Measurements from ENCODE around the gene COLGALT1.

Gene COLGALT1

DNA sequence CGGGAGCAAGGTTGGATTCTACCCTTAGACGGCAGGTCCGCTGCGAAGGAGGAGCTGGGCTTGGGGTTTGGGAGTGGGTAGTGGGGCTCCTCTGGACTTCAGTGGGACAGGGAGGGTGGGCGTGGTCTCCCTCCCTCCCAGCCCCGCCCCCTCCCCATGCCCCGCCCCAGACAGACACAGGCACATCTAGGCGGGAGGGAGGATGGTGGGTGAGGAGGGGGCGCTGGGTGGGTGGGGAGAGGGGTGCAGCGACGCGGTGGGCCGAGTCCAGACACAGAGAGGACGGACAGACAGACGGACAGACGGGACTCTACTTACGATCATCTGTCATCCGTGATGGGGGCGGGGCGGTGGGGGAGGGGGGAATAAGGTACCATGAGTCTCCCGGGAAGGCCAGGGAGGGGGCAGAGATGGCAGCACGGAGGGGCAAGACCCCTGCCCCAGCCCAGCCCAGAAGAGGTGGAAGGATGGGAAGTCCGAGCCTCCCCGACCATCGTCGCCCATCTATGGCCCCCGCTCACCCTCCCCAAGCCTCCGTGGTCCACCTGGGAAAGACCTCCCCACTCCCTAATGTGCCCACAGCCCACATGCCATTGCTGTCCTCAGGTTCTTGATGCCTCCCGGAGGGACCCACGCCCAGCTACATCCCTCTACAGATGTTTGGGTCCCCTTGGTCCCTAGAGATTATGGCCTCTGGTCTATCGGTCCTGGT is 67.9 kb downstream of the COLGALT1 start:
- DNase-seq (ENCODE audit: low spot score) = no peak

GRCh38 chr19:17624314-17624991 is 69.0 kb downstream of the COLGALT1 start:
- no peak for DNase-seq (ENCODE audit: low spot score)

- DNase-seq (ENCODE audit: low spot score) = no peak
Observed at GRCh38 chr19:17625043-17625442, 69.6 kb downstream of the COLGALT1 start.

DNA sequence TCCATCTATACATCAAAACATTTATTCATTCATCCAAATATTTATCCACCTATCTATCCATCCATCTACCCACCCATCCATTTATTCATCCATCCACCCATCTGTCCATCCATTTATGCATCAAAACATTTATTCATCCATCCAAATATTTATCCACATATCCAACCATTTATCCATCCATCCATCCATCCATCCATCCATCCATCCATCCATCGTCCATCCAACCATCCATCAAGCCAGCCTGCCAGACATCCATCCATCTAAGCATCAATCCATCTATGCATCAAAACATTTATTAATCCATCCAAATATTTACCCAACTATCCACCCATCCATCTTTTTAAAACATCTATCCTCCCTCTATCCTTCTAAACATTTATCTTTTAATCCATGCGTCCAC is 70.5 kb downstream of the COLGALT1 start:
- no peak for DNase-seq (ENCODE audit: low spot score)

DNA sequence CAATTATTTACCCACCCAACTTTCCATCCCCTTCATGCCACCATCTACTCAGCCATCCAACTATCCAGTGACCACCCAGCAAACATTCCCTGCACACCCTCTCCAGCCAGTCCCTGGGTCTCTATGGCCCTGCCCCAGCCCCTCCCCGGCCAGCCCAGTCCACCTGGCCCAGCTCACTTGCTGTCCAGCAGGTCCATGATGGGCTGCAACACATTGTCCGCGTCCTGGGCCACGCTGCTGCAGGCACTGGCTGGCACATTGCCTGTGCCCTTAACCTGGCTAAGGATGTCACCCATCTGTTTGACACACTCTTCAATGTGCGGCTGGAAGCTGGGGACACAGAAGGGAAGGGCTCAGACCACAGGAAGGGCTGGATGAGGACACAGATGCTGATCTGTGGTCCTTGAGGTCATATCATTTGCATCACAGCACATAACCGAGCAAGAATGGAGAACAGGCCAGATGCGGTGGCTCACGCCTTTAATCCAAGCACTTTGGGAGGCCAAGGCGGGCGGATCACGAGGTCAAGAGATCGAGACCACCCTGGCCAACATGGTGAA is 71.1 kb downstream of the COLGALT1 start:
- no peak for DNase-seq (ENCODE audit: low spot score)

GRCh38 chr19:17627161-17627560 is 71.7 kb downstream of the COLGALT1 start:
- no peak for DNase-seq (ENCODE audit: low spot score)

GRCh38 chr19:17627921-17628320 is 72.5 kb downstream of the COLGALT1 start:
- DNase-seq (ENCODE audit: low spot score) = no peak

GRCh38 chr19:17629760-17630159 is 74.3 kb downstream of the COLGALT1 start:
- DNase-seq (ENCODE audit: low spot score) = no peak

GRCh38 chr19:17632577-17632976 is 77.1 kb downstream of the COLGALT1 start:
- DNase-seq (ENCODE audit: low spot score) = no peak

All from COLO829 (cell line).